BE2C (cell line): Measurements from ENCODE around the gene KRTAP5-8.
A peak's percentile ranks its signal among the peaks of the same experiment; 100 is the strongest.
"Not testable (repeated sequence)": the region's sequence is repeated elsewhere in the genome, so short reads cannot be mapped to it uniquely, and the experiment has no call there.

Source experiments
- DNase-seq: peaks from one replicate; pipeline ENCODE4 v3.0.0-alpha.2; 2020
- H3K27me3 ChIP-seq: fragments of 250-450 bp; sonication (Bioruptor Pico); 2 replicates; pipeline ENCODE4 v1.5.1; 2020; ENCODE audit warnings: mild to moderate bottlenecking
- H3K36me3 ChIP-seq: fragments of 250-450 bp; sonication (Bioruptor Pico); 2 replicates; pipeline ENCODE4 v1.5.1; 2020; ENCODE audit warnings: mild to moderate bottlenecking
- H3K4me1 ChIP-seq: fragments of 250-450 bp; sonication (Bioruptor Pico); 2 replicates; pipeline ENCODE4 v1.5.1; 2020
- H3K4me3 ChIP-seq: 2 replicates; pipeline ENCODE4 v1.5.1; 2011; ENCODE audit warnings: low read depth, low read length
- H3K9me3 ChIP-seq: fragments of 250-450 bp; sonication (Bioruptor Pico); 2 replicates; pipeline ENCODE4 v1.5.1; 2020
- TF ChIP-seq, protein P1 (sequence below): IDR thresholded peaks from 2 replicates; pipeline ENCODE4 v1.5.1; 2012; ENCODE audit warnings: mild to moderate bottlenecking, low read depth, low read length

KRTAP5-8 gene

DNA sequence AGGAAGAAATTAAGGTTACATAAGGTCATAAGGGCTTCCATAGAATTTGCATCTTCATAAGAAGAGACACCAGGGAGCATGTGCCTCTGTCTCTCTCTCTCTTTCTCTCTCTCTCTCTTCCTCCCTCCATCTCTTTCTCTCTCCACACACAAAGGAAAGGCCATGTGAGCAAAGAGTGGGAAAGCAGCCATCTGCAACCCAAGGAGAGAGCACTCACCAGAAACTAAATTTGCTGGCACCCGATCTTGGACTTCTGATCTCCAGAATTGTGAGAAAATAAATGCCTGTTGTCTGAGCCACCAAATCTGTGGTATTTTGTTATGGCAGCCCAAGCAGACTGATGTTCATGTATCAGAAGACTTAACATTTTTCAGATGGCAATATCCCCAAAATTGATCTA, 21.2 kb downstream of the KRTAP5-8 start:
- Histone ChIP-seq H3K4me3 (no peak overlapping the region), H3K27me3 (no peaks in the 10 kb centered on the region), H3K9me3 (no peaks in the 10 kb centered on the region), H3K4me1 (no peaks in the 10 kb centered on the region), H3K36me3 (no peaks in the 10 kb centered on the region)
- DNase-seq, result no peak
- TF ChIP-seq, protein P1, sequence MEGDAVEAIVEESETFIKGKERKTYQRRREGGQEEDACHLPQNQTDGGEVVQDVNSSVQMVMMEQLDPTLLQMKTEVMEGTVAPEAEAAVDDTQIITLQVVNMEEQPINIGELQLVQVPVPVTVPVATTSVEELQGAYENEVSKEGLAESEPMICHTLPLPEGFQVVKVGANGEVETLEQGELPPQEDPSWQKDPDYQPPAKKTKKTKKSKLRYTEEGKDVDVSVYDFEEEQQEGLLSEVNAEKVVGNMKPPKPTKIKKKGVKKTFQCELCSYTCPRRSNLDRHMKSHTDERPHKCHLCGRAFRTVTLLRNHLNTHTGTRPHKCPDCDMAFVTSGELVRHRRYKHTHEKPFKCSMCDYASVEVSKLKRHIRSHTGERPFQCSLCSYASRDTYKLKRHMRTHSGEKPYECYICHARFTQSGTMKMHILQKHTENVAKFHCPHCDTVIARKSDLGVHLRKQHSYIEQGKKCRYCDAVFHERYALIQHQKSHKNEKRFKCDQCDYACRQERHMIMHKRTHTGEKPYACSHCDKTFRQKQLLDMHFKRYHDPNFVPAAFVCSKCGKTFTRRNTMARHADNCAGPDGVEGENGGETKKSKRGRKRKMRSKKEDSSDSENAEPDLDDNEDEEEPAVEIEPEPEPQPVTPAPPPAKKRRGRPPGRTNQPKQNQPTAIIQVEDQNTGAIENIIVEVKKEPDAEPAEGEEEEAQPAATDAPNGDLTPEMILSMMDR, result no peak

DNA sequence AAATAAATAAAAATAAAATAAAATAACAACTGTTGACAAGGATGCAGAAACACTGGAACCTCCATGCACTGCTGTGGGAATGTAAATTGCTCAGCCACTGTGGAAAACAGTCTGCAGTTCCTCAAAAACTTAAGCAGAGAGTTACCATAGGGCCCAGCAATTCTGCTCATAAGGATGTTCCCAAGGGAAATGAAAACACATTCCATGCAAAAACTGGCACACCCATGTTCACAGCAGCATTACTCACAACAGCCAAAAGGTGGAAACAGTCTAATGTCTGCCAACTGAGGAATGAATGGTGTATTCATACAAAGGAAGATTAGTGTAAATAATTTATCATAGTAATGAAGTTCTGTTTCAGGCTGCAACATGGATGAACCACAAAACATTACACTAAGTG, 24.3 kb downstream of the KRTAP5-8 start:
- no peaks in the 10 kb centered on the region for H3K36me3 ChIP-seq
- TF ChIP-seq, protein P1, result no peak
- H3K4me3 ChIP-seq, result no peak overlapping the region
- no peaks in the 10 kb centered on the region for H3K27me3 ChIP-seq
- H3K4me1 ChIP-seq, result no peaks in the 10 kb centered on the region
- no peaks in the 10 kb centered on the region for H3K9me3 ChIP-seq
- DNase-seq, result no peak

DNA sequence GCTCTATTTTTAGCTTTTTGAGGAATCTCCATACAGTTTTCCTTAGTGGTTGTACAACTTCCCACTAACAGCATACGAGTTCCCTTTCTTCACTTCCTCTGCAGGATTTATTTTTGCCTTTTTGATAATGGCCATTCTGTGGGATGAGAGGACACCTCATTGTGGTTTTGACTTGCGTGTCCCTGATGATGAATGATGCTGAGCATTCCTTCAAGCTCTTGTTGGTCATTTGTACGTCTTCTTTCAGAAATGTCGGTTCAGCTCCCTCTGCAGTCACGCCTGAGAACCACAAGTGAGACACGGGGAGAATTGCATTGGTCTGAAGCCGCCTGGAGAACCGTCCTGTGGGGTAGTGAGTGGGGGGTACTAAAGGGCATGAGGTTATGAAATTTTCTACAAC, 25.6 kb downstream of the KRTAP5-8 start:
- Histone ChIP-seq H3K4me3 (no peak overlapping the region), H3K27me3 (no peaks in the 10 kb centered on the region), H3K9me3 (no peaks in the 10 kb centered on the region), H3K36me3 (no peaks in the 10 kb centered on the region), H3K4me1 (no peaks in the 10 kb centered on the region)
- DNase-seq, result peak; percentile 53
- TF ChIP-seq, protein P1, result peak; percentile 75

DNA sequence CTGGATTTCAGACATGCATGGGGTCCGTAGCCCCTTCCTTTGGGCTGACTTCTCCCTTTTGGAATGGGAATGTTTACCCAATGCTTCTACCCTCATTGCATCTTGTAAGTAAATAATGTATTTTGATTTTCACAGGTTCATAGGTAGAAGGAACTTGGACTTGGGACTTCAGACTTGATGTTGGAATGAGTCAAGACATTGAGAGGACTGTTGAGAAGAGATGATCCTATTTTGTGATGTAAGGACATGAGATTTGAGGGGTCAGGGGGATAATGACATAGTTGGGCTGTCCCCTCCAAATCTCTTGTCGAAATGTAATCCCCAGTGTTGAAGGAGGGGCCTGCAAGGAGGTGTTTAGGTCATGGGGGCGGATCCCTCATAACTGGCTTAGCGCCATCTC, 26.6 kb downstream of the KRTAP5-8 start:
- Histone ChIP-seq H3K4me3 (no peak overlapping the region), H3K4me1 (no peaks in the 10 kb centered on the region), H3K36me3 (no peaks in the 10 kb centered on the region), H3K9me3 (no peaks in the 10 kb centered on the region), H3K27me3 (no peaks in the 10 kb centered on the region)
- TF ChIP-seq, protein P1, result no peak
- DNase-seq, result no peak

DNA sequence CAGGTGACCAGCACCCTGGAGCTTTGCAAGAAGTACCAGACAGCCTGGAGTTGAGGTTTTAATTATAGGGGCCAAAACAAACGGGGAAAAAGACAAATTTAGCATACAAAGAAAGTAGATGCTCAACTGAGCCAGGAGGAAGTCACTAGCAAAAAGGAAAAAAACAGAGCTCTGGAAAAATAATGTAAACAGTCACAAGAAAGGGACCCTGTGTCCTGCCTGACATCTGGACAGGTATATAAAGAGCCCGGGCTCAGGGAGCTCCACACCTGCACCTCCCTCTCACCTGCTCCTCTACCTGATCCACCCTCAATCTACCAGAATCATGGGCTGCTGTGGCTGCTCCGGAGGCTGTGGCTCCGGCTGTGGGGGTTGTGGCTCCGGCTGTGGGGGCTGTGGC, 27.4 kb downstream of the KRTAP5-8 start, which contains the start of gene KRTAP5-10:
Gene KRTAP5-10, plus strand, starts transcription at position 301 of the 400 bp plus-strand sequence. Its CDS starts 25 bp downstream, at position 326.
- DNase-seq, result no peak
- Histone ChIP-seq H3K36me3 (no peaks in the 10 kb centered on the region), H3K4me3 (no peak within 1 kb of the TSS), H3K27me3 (no peaks in the 10 kb centered on the region), H3K4me1 (no peaks in the 10 kb centered on the region), H3K9me3 (no peaks in the 10 kb centered on the region)
- TF ChIP-seq, protein P1, result no peak

DNA sequence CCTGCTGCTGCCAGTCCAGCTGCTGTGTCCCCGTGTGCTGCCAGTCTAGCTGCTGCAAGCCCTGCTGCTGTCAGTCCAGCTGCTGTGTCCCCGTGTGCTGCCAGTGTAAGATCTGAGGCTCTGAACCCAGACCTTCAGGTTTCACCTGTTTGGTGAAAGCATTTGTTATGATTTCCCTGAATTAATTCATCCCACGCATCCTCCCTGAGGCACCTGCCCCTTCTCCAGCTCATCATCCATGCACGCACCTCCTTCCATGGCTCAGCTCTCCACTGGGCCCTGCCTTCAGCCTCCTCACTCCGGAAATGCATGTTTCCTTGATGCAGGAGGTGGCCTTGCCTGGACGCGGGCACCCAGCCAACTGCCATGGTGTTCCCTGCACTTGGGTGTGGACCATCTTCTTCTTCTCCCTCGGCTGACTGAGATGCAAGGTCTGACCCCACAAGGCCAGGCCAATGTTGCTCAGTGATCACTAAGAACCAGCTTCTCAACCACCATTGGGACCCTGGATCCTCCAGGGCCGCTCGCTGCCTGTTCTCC, 28.3 kb downstream of the KRTAP5-8 start:
- no peaks in the 10 kb centered on the region for H3K27me3 ChIP-seq
- no peak overlapping the region for H3K4me3 ChIP-seq
- no peak for DNase-seq
- H3K9me3 ChIP-seq, result no peaks in the 10 kb centered on the region
- TF ChIP-seq, protein P1, result no peak
- H3K36me3 ChIP-seq, result no peaks in the 10 kb centered on the region
- no peaks in the 10 kb centered on the region for H3K4me1 ChIP-seq

GRCh38 chr11:71566626-71567599, 29.1 kb downstream of the KRTAP5-8 start:
- not testable (repeated sequence) for H3K4me3 ChIP-seq, H3K4me1 ChIP-seq, H3K36me3 ChIP-seq, DNase-seq, H3K9me3 ChIP-seq, H3K27me3 ChIP-seq

DNA sequence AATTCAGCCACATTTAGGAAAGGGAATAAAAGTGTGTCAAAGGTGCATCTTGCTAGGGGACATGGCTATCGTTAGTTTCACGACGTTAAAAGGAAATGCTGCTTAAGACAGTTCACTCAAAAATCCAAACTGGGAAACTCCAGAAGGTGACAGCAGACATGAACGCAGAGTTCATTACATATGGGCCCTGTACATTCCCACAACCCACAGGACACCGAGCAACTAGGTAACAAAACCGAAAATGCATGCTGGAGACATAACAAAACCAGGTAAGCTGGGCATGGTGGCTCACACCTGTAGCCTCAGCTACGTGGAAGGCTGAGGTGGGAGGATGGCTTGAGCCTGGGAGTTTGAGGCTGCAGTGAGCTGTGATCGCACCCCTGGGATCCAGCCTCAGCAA, 29.8 kb downstream of the KRTAP5-8 start:
- DNase-seq, H3K9me3 ChIP-seq, H3K4me1 ChIP-seq, H3K36me3 ChIP-seq, H3K4me3 ChIP-seq, H3K27me3 ChIP-seq: not testable (repeated sequence)
